HAP-1 (cell line): ENCODE results near the gene ROCK1.
A peak's percentile ranks its signal among the peaks of the same experiment; 100 is the strongest.
"Not testable (repeated sequence)": the region's sequence is repeated elsewhere in the genome, so short reads cannot be mapped to it uniquely, and the experiment has no call there.

Experiments used
- DNase-seq, 2 experiments: peaks; one replicate each; pipeline ENCODE4 v3.0.0-alpha.2; 2016 to 2020; ENCODE audit warnings: low spot score in 2 of 2
- H3K27me3 ChIP-seq: fragments of 250-450 bp; sonication (Bioruptor Pico); 2 replicates; pipeline ENCODE4 v1.5.1; 2020; ENCODE audit warnings: low read depth, mild to moderate bottlenecking, moderate library complexity
- H3K36me3 ChIP-seq: fragments of 250-450 bp; sonication (Bioruptor Pico); replicated peaks from 2 replicates; pipeline ENCODE4 v1.5.1; 2020; ENCODE audit warnings: mild to moderate bottlenecking
- H3K4me1 ChIP-seq: fragments of 250-450 bp; sonication (Bioruptor Pico); 2 replicates; pipeline ENCODE4 v1.5.1; 2020; ENCODE audit warnings: mild to moderate bottlenecking
- H3K4me3 ChIP-seq: fragments of 250-450 bp; sonication (Bioruptor Pico); 2 replicates; pipeline ENCODE4 v1.5.1; 2020; ENCODE audit warnings: mild to moderate bottlenecking, moderate library complexity
- H3K9me3 ChIP-seq: fragments of 250-450 bp; sonication (Bioruptor Pico); 2 replicates; pipeline ENCODE4 v1.5.1; 2020; ENCODE audit warnings: mild to moderate bottlenecking, moderate library complexity
- in situ Hi-C: fragments of 300-500 bp; cut with MboI; formaldehyde crosslinking; loops from 3 replicates; pipeline ENCODE4 v1.14.3; 2020; ENCODE audit warnings: low sequenced_read_pairs, inconsistent platforms, mixed read lengths

The ROCK1 gene

GRCh38 chr18:21111346-21112139, at the start of gene ROCK1:
Gene ROCK1 (minus strand): TSS chr18:21111813. CDS start chr18:21110910, 903 bp downstream.
- DNase-seq: peak; percentile 93 to 99
- Histone ChIP-seq H3K4me3 (peak within 1 kb of the TSS; percentile 95), H3K36me3 (no peaks in the 10 kb centered on the region), H3K4me1 (peaks cover 6% of the 10 kb centered on the region), H3K27me3 (no peaks in the 10 kb centered on the region), H3K9me3 (no peaks in the 10 kb centered on the region)
- in situ Hi-C loops: loop anchor here (25.0 kb wide), 1 partner anchor 476 kb away; no protein-coding TSS in a partner anchor

DNA sequence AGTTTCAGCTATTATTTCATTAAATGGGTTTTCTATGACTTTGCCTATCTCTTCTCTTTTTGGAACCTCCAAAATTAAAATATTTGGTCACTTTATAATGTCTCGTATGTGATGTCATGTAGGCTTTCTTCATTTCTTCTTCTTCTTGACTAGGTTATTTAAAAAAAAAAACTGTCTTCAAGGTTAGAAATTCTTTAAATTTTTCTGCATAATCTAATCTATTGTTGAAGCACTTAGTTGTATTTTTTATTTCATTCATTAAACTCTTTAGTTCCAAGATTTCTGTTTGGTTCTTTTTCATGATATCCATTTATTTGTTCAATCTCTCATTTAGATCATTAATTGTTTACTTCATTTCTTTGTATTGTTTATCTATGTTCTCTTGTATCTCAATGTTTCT, 43.8 kb upstream of the ROCK1 start:
- H3K27me3 ChIP-seq: no peaks in the 10 kb centered on the region
- peaks cover 3% of the 10 kb centered on the region; the same call in 1 of the 2 replicates for H3K9me3 ChIP-seq
- H3K36me3 ChIP-seq: no peaks in the 10 kb centered on the region
- no peak for DNase-seq
- in situ Hi-C loops: no loop called here
- H3K4me1 ChIP-seq: no peaks in the 10 kb centered on the region
- no peak overlapping the region for H3K4me3 ChIP-seq

GRCh38 chr18:21146016-21146415, 34.4 kb upstream of the ROCK1 start:
- Histone ChIP-seq H3K4me1 (no peaks in the 10 kb centered on the region), H3K4me3 (no peak overlapping the region), H3K9me3 (no peaks in the 10 kb centered on the region), H3K27me3 (no peaks in the 10 kb centered on the region), H3K36me3 (no peaks in the 10 kb centered on the region)
- in situ Hi-C loops: no loop called here
- DNase-seq: no peak

DNA sequence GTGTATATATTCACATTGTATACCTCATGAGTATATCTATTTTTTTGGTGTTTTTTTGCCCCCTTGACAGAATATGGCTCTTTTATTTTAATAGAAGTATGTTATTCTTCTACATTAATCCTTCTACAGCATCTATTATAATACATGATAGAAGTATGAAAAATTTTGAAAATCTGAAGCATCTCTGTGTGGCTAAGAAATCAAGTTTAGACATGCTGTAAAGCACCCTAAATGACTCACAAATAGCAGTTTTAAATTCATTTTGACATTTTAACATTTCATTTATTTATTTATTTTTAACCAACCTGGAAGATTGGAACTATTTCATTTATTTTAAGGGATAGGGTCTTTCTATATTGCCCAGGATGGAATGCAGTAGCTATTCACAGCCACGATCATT, 33.8 kb upstream of the ROCK1 start:
- Histone ChIP-seq H3K4me3 (no peak overlapping the region), H3K36me3 (no peaks in the 10 kb centered on the region), H3K9me3 (no peaks in the 10 kb centered on the region), H3K27me3 (no peaks in the 10 kb centered on the region), H3K4me1 (no peaks in the 10 kb centered on the region)
- DNase-seq: no peak
- in situ Hi-C loops: no loop called here

DNA sequence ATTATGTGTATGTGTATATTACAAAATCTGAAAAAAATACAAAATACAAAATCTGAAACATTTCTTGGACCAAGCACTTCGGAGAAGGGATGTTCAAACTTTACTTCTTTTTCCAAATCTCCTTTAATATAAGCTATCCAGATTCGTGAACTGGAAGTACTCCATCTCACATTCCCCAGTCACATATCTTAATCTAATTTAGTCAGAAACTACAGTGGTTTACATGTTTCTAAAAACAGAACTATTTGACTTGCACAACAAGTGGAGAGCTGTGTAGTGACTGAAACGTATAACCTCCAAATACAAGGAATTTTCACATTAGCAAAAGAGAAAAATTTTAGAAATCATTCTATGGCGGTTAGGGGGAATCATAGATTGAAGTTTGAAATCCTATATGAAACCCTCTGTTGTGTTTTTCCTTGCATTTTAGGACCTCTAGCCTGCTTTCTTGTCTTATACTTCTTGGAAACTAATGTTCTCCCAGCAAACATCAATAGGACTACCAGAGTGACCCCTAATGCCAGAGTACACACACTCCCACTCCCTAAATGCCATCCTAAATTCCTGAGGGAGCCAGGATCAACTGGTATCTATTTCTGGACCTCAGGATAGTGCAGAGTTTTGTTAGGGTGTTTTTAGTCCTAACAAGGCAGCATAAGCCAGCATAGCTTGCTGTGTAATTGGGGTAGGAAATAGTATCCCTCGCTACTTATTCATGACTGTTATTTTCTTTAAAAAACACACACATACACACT, 30.2 kb upstream of the ROCK1 start:
- no peak for DNase-seq
- in situ Hi-C loops: no loop called here
- no peak overlapping the region for H3K4me3 ChIP-seq

GRCh38 chr18:21137719-21138488, 26.3 kb upstream of the ROCK1 start:
- in situ Hi-C loops, H3K27me3 ChIP-seq, H3K36me3 ChIP-seq, H3K9me3 ChIP-seq, H3K4me3 ChIP-seq, H3K4me1 ChIP-seq, DNase-seq: not testable (repeated sequence)

More for the DNA sequence above, 30.2 kb upstream of the ROCK1 start:
- no peaks in the 10 kb centered on the region for H3K36me3 ChIP-seq
- no peaks in the 10 kb centered on the region for H3K4me1 ChIP-seq
- no peaks in the 10 kb centered on the region for H3K27me3 ChIP-seq
- H3K9me3 ChIP-seq: no peaks in the 10 kb centered on the region

DNA sequence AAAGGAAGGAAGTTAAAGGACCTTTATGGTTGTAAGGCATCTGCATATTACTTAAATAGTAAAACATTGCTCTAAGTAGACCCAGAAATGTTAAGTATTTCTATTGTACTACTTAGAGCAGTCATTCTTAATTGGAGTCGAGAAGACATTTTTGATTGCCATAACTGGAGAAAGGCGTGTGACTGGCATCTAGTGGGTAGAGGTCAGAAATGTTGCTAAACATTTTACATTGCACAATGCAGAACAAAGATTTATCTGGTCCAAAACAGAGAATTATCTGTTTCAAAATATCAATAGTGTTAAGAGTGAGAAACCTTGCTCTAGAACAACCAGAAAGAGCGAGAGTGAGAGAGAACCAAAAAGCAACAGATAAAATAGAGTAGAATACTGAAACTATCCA, 23.3 kb upstream of the ROCK1 start:
- Histone ChIP-seq H3K9me3 (no peaks in the 10 kb centered on the region), H3K4me3 (no peak overlapping the region), H3K36me3 (no peaks in the 10 kb centered on the region), H3K4me1 (no peaks in the 10 kb centered on the region), H3K27me3 (no peaks in the 10 kb centered on the region)
- in situ Hi-C loops: no loop called here
- DNase-seq: no peak

GRCh38 chr18:21132398-21132918, 20.8 kb upstream of the ROCK1 start:
- Histone ChIP-seq H3K9me3 (no peaks in the 10 kb centered on the region), H3K4me3 (no peak overlapping the region), H3K36me3 (no peaks in the 10 kb centered on the region), H3K27me3 (no peaks in the 10 kb centered on the region), H3K4me1 (no peaks in the 10 kb centered on the region)
- DNase-seq: no peak
- in situ Hi-C loops: no loop called here

DNA sequence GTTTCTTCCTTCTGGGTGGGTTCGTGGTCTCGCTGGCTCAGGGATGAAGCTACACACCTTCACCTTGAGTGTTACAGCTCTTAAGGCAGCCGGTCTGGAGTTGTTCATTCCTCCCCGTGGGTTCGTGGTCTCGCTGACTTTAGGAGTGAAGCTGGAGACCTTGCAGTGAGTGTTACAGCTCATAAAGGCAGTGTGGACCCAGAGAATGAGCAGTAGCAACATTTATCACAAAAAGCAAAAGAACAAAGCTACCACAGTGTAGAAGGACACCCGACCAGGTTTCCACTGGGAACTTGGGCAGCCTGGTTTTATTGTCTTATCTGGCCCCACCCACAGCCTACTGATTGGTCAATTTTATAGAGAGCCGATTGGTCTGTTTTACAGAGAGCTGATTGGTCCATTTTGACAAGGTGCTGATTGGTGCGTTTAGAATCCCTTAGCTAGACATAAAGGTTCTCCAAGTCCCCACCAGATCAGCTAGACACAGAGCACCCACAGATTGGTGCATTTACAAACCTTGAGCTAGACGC, 20.1 kb upstream of the ROCK1 start:
- Histone ChIP-seq H3K36me3 (no peaks in the 10 kb centered on the region), H3K27me3 (no peaks in the 10 kb centered on the region), H3K4me3 (no peak overlapping the region), H3K4me1 (no peaks in the 10 kb centered on the region), H3K9me3 (no peaks in the 10 kb centered on the region)
- no peak for DNase-seq
- in situ Hi-C loops: no loop called here

DNA sequence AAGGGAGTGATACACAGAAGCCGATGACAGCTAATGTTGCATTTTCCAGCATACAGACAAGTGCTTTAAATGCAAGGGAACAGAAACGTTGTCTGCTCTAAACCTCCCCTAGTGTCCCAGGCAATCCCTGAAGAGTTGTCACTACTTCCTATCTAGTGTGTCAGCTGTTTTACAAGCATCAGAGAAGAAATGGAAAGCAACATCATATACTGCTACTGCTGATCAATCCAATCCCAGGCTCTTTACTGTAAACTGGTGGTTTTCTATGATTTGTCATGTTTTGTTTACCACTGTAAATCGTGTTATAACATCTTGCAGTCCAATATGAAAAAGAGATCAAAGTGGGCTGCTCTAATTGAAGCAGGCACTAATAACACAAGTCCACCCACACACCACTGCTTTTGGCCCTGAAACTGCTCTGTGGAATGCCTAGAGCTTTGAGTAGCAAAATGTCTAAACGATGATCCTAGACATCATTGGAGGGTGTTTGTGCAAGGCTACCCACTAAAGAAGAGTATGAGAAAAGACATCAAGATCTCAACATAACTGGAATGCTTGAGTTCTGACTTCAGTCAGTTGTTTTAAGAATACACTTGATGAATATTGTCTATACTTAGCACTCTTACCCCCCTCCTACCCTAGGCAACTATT, 18.1 kb upstream of the ROCK1 start:
- Histone ChIP-seq H3K4me3 (no peak overlapping the region), H3K27me3 (no peaks in the 10 kb centered on the region), H3K9me3 (no peaks in the 10 kb centered on the region), H3K36me3 (no peaks in the 10 kb centered on the region), H3K4me1 (no peaks in the 10 kb centered on the region)
- in situ Hi-C loops: no loop called here
- DNase-seq: no peak

- Histone ChIP-seq H3K4me1 (no peaks in the 10 kb centered on the region), H3K9me3 (no peaks in the 10 kb centered on the region), H3K36me3 (no peaks in the 10 kb centered on the region), H3K4me3 (no peak overlapping the region), H3K27me3 (no peaks in the 10 kb centered on the region)
- in situ Hi-C loops: loop anchor here (25.0 kb wide), 1 partner anchor 464 kb away; no protein-coding TSS in a partner anchor
- DNase-seq: no peak
Measured at GRCh38 chr18:21123290-21123926, 11.8 kb upstream of the ROCK1 start.

DNA sequence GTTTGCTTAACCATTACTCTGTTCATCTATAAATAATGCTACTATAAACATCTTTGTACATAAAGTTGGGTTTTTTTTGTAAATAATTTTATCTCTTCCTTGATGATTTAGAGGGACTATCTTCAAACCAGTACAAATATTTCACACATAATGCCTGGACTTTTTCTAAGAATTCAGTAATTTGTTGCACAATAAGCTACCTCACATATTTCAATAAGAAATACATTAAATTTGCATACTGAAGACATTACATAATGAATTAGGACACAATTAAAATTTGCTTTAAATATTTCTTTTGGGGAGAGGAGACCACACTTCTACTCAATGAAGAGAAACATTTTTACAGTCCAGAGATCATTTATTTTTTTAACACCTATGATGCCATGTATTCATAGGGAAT, 7.2 kb upstream of the ROCK1 start:
- in situ Hi-C loops: loop anchor here (25.0 kb wide), 1 partner anchor 468 kb away; no protein-coding TSS in a partner anchor
- Histone ChIP-seq H3K4me1 (no peaks in the 10 kb centered on the region), H3K36me3 (no peaks in the 10 kb centered on the region), H3K27me3 (no peaks in the 10 kb centered on the region), H3K4me3 (no peak overlapping the region), H3K9me3 (no peaks in the 10 kb centered on the region)
- no peak for DNase-seq
